G401.6 (cell line): ENCODE results near the gene DMD.
"Not testable (repeated sequence)": the region's sequence is repeated elsewhere in the genome, so short reads cannot be mapped to it uniquely, and the experiment has no call there.

ENCODE experiments used
- FAIRE-seq: peaks from 2 replicates; lab custom pipeline; 2012; peaks lifted over from hg19 to GRCh38; lab: Jason Lieb, UNC

DMD gene

DNA sequence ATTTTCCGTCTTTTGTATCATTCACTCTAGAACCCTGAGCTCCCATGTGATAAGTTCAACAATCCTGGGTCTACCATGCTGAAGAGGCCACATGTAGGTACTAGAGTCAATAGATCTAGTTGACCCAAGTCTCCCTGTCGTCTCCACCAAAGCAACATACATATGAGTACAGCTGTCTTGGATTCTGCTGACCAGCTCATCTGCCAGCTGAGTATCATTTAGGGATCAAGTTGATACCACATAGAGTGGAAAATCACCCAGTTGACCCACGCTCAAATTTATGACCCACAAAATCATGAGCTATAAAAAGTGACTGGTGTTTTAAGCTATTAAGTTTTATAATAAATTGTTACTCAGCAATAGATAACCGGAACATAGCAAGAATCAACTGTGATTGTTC lies 61.8 kb downstream of the DMD start:
- no peak for FAIRE-seq

DNA sequence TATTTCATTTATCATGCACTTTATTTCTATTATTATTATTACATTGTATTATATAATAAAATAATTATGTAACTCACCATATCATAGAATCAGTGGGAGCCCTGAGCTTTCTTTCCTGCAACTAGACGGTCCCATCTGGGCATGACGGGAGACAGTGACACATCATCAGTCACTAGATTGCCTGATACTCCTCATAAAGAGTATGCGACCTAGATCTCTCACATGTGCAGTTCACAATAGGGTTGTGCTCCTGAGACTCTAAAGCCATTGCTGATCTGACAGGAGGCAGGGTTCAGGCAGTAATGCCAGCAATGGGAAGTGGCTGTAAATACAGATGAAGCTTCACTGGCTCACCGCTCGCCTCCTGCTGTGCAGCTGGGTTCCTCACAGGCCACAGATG lies 62.3 kb downstream of the DMD start:
- no peak for FAIRE-seq

DNA sequence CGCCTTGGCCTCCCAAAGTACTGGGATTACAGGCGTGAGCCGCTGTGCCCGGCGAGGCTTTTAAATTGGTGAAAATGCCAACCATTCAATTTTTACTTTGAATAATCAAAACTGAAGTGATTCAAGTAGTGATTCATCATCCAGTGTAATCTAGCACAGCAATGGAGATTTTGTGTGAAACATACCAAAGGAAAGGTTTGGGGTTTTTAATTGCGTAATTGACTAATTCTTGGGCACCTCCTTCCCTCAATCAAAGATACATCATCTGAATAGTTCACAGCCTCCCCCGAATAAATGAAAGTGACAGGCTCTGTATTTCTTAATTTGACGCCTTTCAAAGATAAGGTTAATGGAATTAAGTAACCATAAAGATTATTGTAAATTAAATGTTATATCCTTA lies 69.0 kb downstream of the DMD start:
- no peak for FAIRE-seq

DNA sequence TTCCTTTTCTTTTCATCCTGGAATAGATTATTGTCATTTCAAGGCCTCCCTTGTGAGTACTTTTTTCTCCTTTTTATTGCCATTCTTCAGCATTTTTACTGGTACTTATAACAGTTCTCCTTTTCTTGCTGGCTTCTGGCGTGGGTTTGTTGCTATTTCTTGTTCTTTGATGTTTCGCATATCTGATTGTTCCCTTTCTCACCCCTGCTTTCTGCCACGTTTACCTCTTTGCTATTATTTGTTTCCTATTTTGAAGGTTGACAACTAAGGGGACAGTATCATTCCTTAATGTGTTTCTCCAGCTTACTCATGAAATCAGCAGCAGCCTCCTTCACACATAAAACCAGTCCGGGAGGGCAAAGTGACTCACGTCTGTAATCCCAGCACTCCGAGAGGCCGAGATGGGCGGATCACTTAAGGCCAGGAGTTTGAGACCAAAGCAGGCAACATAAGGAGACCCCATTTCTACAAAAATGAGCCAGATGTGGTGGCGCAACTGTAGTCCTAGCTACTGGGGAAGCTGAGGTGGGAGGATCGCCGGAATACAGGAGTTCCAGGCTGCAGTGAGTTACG lies 72.6 kb downstream of the DMD start:
- FAIRE-seq, result no peak

DNA sequence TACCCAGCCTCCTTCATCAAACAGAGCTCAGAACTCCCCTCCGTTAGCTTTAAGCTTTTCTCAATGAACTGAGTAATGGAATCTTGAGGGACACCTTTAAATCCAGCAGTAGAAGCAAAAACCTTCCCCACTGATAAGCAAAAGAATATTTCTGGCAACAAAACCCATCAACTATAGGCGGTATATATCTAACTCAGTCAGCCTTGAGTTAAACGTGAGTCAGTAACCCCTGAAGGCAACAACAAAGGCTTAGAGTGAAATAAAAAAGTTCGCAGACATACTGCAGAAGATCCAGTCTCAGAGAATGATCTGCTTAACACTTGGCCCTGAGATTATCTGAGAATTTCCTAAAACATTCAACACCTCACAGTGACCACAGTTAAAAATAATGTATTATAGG lies 77.2 kb downstream of the DMD start:
- FAIRE-seq, result no peak

DNA sequence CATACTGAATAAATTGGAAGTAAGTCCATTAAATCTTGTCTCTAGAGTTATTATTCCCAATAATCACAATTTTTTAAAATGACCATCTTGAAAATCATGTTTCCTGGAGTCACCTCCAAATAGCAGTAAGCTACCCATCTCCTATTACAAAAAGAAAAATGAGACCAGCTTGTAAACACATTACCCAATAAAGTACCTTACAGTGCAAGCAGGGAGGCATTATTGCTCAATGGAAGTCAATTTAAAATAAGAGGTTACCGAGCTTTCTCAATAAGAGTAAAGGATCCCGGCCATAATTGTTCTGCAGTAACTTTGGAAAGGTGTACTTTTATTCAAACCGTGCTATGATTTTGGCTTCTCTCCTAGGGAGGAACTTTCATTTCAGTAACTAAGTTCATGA lies 78.0 kb downstream of the DMD start:
- no peak for FAIRE-seq

DNA sequence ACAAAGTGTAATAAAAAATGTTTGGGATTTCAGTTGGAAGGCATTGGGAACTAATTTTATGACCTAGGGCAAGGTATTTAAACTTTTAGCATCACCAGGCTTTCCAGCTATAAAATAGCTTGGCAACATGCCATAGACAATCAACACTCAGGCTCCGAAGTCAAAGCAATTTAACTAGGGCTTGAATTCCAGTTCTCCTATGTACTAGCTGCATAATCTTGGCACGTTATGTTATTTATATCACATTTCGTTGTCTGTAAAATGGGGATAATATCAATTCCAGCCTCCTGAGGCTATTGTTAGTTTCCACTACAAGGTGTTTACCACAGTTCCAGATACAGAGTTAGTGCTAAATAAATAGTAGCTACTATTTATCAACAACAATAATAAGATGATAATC lies 78.8 kb downstream of the DMD start:
- FAIRE-seq, result no peak

DNA sequence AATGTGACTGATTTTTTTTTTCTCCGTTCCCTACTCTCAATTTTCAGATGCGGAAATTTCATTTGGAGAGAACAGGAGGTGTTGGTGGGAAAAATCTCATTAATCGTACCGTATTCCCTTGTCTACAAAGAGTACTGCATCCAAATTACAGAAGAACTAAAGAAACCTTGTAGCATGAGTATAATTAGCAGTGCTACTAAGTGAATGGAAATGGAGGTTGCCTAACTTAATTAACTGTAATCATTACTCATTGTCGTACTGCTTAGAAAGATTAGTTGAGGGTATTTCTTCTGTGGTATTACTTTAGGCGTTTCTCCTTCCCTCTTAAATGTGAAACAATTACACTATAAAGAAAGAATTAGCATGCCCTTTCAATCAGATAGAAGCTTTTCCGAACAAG lies 81.7 kb downstream of the DMD start:
- FAIRE-seq, result no peak

DNA sequence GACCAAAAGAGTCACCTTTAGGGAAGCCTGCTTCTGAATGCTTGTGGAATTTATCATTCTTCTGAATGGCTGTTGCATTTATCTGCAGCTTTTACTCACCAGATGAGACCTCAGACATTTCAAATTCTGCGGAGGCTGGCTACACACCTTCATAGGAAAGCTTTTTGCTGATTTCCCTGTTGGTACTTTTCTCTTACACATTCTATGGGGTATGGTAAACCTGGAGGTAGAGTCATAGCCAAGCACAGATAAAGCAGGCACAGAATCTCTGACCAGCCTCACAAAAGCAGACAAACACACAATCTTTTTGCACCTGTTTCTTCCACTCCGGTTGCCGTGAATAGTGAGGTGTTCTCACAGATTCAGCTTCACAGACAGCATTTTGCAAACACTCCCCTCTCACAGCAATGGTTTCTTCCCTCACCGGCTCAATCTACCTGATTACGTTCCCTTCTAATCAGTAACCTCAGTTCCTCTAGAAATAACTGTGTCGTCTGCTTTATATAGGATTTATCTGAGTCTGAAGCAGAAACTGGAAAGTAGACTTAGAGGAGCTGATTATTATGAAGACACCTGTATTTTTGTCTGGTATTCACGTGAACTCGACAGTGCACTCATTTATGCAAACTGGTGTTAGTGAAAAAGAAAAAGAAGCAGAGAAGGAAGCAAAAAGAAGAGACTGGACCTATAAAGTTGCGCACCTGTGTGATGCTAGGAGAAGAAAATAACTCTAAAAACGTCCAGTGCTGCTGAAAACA lies 83.1 kb downstream of the DMD start:
- FAIRE-seq, result no peak

DNA sequence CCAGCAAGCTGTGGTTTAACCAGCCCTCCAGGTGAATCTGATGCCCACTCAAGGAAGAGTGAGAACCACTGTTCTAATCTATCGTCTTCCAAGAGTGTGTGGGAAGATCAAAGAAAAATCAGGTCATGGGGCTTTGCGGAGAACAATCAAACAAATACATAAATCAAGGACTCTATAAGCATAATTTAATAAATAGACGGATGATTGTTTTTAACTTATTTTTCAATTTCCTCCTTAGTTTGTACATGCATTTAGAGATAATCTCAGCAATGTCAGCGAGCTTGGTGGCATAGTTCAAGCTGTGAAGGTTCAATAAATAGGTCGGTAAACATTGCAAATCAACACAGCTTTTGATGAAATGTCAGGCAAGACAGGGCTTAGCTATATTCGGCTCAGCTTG lies 84.9 kb downstream of the DMD start:
- FAIRE-seq, result no peak

DNA sequence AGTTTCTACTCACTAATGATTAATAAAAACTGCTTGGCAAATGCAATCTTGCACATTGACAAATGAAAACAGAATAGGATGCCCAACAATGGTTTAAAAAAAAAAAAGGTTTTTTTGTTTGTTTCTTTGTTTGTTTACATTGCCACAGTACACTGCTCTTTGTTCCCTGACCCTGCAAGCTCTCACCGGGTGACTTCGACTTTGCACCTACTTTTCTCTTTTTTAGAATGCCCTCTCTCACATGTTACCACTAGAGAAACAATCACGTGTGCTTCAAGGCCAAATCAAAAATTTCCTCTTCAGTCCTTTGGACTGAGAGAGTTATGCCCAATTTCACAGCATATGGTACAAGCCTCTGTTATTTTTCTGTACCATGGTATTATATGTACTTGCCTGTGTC lies 101.5 kb downstream of the DMD start:
- no peak for FAIRE-seq

DNA sequence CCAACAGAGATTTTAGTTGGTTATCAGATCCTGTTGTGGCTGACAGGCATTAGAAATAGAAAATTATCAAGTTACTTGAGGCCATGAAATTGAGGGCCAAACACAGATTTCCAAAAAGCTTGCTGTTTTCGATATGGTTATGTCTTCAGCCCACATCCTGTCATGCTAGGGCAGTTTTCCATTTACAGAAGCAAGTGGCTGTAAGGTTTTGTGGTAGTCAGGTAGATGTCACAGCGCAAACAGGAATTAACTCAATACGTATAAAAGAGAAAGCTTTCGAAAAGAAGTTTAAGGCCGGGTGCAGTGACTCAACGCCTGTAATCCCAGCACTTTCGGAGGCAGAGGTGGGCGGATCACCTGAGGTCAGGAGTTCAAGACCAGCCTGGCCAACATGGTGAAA lies 104.6 kb downstream of the DMD start:
- no peak for FAIRE-seq

DNA sequence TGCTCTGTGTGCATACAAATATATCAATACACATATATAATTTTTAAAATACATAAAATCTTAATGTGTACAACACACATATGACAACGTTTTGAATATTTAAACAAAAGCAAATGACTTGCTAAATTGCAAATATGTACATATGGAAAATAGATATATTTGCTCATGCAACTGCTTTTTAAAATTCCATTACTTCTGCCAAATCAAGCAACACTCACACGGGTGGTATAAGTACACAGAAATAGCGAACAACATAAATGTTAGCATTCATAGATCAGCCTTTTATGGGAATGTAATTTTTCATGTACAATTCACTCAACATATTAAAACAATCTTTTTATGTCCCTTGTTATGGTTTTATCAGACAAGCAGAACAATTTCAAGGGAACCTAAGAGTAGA lies 116.3 kb downstream of the DMD start:
- no peak for FAIRE-seq

DNA sequence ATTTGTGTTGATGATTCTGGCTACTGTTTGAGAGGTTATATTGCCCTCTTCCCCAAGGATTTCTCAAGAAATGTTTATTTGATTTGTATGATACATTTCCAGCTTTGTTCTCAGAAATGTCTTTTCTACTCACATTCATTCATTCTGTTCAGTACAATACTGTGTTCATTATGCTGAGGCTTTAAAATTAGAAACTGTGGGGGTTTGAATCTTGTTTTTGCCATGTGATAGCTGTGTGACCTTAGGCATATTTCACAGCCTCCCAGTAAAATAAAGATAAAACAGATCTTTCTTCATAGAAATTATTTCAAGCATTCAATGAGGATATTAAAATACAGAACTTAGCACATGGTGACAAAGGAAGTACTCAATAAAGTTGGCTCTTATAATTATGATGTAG lies 123.9 kb downstream of the DMD start:
- FAIRE-seq, result no peak

DNA sequence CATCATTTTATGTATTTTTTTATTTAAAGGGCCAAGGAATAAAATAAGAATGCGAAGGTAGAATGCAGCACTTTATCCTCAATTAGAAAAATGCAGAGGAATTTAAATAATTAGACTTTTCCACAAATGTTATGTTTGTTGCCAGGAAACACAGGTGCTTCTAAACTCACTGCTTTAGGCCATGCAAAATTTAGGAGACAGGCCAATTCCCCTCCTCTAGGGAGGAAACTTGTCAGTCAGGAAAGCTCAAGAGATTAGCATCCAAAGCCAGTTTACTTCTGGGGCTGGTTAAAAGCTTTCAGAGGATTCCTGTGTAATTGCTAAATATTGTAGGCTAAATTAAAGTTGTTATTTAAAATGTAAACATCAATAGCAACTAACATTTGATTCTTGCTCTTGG lies 124.5 kb downstream of the DMD start:
- FAIRE-seq, result no peak

DNA sequence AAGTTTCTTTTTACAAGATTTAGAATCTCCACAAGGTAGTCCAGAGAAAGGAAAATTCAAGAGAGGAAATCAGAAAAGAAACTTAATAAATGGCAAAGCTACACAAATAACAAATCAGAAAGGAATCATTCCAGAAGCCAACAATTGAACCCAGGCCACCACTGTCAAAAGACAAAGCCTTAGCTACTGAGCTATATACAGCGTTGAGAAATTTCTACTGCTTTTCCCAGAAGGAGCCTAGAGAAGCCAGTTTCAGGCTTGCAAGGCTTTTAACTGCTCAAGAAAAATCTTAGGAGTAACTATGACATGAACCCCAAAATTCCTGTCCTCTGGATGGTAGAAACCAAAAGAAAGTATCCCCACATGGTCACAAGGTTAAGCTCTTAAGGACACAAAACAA lies 129.0 kb downstream of the DMD start:
- FAIRE-seq, result no peak

DNA sequence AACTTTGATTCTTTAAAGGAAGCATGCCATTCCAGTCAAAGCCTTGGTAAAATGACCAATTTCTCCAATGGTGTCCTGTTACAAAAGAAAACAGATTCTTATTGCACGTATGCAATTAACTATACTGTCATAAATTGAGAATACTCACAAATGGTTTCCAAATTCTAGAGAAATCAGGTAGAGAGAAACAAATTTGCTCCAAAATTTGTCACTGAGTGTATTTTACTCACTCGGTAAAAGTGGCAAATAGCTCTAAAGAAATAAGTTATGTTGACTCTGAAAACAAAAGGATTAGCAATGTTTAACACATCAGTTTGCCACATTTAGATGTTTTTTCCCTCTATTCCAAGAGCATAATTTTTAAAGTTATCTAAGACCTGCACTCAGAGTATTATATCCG lies 133.1 kb downstream of the DMD start:
- no peak for FAIRE-seq

DNA sequence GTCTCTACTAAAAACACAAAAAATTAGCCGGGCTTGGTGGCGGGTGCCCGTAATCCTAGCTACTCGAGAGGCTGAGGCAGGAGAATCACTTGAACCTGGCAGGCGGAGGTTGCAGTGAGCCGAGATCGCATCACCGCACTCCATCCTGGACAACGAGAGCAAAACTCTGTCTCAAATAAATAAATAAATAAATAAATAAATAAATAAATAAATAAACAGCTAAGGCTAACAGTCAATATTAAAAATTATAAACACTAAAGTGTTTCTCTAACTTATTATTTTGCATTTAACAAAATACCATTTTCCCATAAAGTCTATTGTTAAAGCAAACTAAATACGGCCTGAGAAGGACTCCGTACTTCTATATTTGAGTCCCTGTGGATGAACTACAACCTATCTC lies 137.7 kb downstream of the DMD start:
- FAIRE-seq, result not testable (repeated sequence)

DNA sequence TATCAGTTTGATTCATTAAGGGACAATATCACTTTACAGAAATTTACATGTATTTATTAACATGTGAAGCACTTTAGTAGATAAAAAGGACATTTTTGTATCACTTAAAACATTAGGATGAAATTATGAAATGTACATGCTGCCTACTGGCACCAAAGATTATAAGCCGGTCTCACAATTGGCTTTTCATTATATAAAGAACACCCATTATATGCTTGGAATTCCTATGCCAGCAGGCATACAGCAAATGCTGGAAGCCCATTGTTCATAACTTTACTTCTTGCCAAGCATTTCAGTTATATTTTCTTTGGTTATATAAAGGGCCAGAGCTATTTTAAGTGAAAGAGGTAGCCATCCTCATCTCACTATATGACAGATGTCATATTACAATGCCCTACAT lies 145.9 kb downstream of the DMD start:
- FAIRE-seq, result no peak

DNA sequence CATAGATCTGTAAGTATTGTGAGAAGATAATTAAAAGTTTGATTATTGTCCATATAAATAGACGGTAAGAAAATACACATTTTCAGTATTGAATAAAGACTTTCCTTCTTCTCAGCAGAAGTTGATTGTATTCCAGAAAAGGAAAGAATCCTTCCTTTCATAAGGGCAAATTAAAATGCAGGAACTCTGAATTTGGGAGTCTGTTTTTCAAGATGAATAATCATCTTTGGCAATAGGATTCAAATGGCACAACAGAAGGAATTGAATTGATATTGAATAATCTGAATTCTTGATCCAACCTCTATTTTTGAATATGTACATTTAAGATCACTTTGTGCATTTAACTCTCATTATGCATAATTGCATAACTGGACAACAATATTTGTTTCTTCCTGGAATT lies 149.3 kb downstream of the DMD start:
- FAIRE-seq, result no peak

DNA sequence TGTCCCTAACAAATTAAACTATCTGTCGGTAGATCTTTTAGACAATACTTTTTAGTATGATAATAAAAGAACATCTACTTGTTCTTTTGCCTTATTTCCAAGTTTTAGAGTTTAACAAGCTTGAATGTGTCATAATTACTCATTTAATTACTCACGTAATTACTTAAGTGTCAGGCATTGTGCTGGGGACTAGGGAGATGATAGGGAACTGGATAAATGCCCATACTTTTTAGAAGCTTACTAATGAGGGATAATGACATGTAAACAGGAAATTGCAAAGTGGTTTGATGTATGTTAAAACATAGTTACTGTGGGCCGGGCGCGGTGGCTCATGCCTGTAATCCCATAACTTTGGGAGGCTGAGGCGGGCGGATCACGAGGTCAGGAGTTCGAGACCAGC lies 158.3 kb downstream of the DMD start:
- no peak for FAIRE-seq

DNA sequence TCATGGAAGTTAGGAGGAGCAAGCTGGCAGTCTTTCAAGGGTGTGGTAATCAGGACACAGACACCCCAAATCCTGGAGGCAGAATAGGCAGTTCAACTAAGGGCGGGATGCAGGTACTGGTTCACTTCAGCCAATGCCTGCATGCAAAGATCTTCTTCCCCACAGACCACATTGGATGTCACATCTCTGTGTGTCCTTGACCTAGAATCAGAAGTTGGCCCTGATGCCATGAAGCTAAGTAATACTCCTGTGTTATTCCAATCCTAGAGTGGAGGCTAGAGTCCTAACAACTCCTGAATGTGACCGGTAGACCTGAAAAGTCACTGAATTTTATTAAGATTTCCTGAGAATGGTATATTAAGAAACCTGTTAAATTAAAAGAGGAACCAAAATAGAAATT lies 165.5 kb downstream of the DMD start:
- FAIRE-seq, result no peak

DNA sequence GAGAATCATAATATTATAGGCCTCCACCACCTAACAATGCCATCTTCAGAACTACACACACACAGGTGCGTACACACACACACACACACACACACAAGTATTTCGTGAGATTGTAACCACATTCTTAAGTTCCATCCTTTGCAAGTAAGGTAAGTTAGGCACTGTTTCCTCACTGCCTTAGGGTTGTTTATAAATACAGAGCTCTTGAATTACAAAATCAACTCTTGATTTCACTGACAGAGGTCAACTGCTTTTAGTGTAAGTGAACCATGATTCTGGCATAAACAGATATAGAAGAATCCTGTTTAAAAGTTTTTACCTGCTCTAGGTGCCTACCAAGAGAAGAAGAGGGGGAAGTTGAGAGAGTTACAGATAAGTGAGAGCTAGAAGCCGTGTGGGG lies 166.1 kb downstream of the DMD start:
- no peak for FAIRE-seq

DNA sequence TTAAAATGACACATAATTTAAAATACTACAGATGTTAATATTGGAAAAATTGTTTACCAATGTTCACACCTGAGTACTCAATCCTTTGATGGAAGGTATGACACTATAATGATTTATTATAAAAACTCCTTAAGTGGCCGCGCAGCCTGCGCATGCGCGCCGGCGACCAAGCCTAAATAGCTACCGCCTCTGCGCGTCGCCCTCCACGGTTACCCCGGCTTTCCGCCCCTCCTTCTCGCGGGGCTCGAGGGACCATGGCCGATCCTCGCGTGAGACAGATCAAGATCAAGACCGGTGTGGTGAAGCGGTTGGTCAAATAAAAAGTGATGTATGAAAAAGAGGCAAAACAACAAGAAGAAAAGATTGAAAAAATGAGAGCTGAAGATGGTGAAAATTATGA lies 170.2 kb downstream of the DMD start:
- FAIRE-seq, result no peak

DNA sequence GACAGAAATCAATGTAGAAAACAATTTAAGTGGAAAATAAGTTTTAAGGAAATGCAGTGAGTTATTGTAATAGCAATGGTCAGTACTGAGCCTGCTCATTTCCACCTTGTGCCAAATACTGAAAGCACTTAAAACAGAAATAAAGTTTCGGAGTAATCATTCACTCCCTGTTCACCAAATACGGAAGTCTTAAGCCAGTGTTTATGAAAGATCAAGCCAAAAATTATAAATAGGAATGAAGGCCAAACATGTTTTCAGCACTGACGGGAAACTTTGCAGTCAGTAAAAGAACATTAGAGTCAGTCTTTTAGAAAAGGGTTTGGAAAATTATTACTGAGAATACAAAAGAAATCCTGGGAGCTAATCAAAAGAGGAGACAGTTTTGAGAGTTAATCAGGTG lies 178.6 kb downstream of the DMD start:
- no peak for FAIRE-seq
